Measurements from ENCODE around the gene KCNE1.
"Not testable (repeated sequence)": the region's sequence is repeated elsewhere in the genome, so short reads cannot be mapped to it uniquely, and the experiment has no call there.

Gene KCNE1

GRCh38 chr21:34511181-34511580 is 829 bp downstream of the KCNE1 start:
- DNase-seq (ENCODE audit: low read depth) = no peak

- peak; percentile 74 for DNase-seq (ENCODE audit: low read depth)
Observed at GRCh38 chr21:34510148-34511142, 1.6 kb downstream of the KCNE1 start.

GRCh38 chr21:34509151-34509550 is 2.9 kb downstream of the KCNE1 start:
- no peak for DNase-seq (ENCODE audit: low read depth)

- DNase-seq (ENCODE audit: low read depth) = no peak
Observed at GRCh38 chr21:34504595-34504994, 7.4 kb downstream of the KCNE1 start.

GRCh38 chr21:34502480-34503106 is 9.4 kb downstream of the KCNE1 start:
- no peak for DNase-seq (ENCODE audit: low read depth)

- no peak for DNase-seq (ENCODE audit: low read depth)
Observed at GRCh38 chr21:34501716-34502115, 10.3 kb downstream of the KCNE1 start.

GRCh38 chr21:34500191-34500590 is 11.8 kb downstream of the KCNE1 start:
- no peak for DNase-seq (ENCODE audit: low read depth)

GRCh38 chr21:34499116-34499515 is 12.9 kb downstream of the KCNE1 start:
- DNase-seq (ENCODE audit: low read depth) = no peak

GRCh38 chr21:34498623-34499022 is 13.4 kb downstream of the KCNE1 start:
- DNase-seq (ENCODE audit: low read depth) = peak; percentile 87

- DNase-seq (ENCODE audit: low read depth) = not testable (repeated sequence)
Observed at GRCh38 chr21:34483854-34484253, 28.2 kb downstream of the KCNE1 start.

GRCh38 chr21:34483435-34483834 is 28.6 kb downstream of the KCNE1 start:
- DNase-seq (ENCODE audit: low read depth) = not testable (repeated sequence)

- DNase-seq (ENCODE audit: low read depth) = not testable (repeated sequence)
Observed at GRCh38 chr21:34467333-34467732, 44.7 kb downstream of the KCNE1 start.

GRCh38 chr21:34459426-34459825 is 52.6 kb downstream of the KCNE1 start:
- DNase-seq (ENCODE audit: low read depth) = not testable (repeated sequence)

- not testable (repeated sequence) for DNase-seq (ENCODE audit: low read depth)
Observed at GRCh38 chr21:34458266-34458665, 53.7 kb downstream of the KCNE1 start.

- not testable (repeated sequence) for DNase-seq (ENCODE audit: low read depth)
Observed at GRCh38 chr21:34456180-34456579, 55.8 kb downstream of the KCNE1 start.

- not testable (repeated sequence) for DNase-seq (ENCODE audit: low read depth)
Observed at GRCh38 chr21:34455628-34456027, 56.4 kb downstream of the KCNE1 start.

- not testable (repeated sequence) for DNase-seq (ENCODE audit: low read depth)
Observed at GRCh38 chr21:34447018-34447417, 65.0 kb downstream of the KCNE1 start.

GRCh38 chr21:34443486-34443885 is 68.5 kb downstream of the KCNE1 start:
- not testable (repeated sequence) for DNase-seq (ENCODE audit: low read depth)

GRCh38 chr21:34429710-34430109 is 82.3 kb downstream of the KCNE1 start:
- DNase-seq (ENCODE audit: low read depth) = not testable (repeated sequence)

- not testable (repeated sequence) for DNase-seq (ENCODE audit: low read depth)
Observed at GRCh38 chr21:34428441-34428840, 83.6 kb downstream of the KCNE1 start.

- not testable (repeated sequence) for DNase-seq (ENCODE audit: low read depth)
Observed at GRCh38 chr21:34427339-34427738, 84.7 kb downstream of the KCNE1 start.

- DNase-seq (ENCODE audit: low read depth) = not testable (repeated sequence)
Observed at GRCh38 chr21:34423805-34424204, 88.2 kb downstream of the KCNE1 start, which contains the start of gene SMIM34. TSS of gene SMIM34 (minus strand) at chr21:34423951. CDS start at chr21:34423839, 112 bp downstream.
